WTC11 (cell line): ENCODE results near the gene USP47.

Experiments
- ATF1 ChIP-seq: sonication (generic); formaldehyde crosslinking; IDR thresholded peaks from 2 replicates; pipeline ENCODE4 v1.8.1; 2023; ENCODE audit warnings: mild to moderate bottlenecking, moderate library complexity, missing genetic modification reagents
- TCF7 ChIP-seq: sonication (generic); formaldehyde crosslinking; IDR thresholded peaks from 2 replicates; pipeline ENCODE4 v1.8.0; 2022; ENCODE audit warnings: mild to moderate bottlenecking, low read depth, missing genetic modification reagents, moderate library complexity
- USF2 ChIP-seq: sonication (generic); formaldehyde crosslinking; IDR thresholded peaks from 2 replicates; pipeline ENCODE4 v1.8.1; 2023; ENCODE audit warnings: mild to moderate bottlenecking, missing genetic modification reagents, moderate library complexity
- ZNF396 ChIP-seq: fragments of 250-450 bp; sonication (Bioruptor Pico); IDR thresholded peaks from 2 replicates; pipeline ENCODE4 v1.8.0; 2021; ENCODE audit warnings: mild to moderate bottlenecking, moderate library complexity, borderline replicate concordance
- TF ChIP-seq, protein P1 (sequence below): fragments of 200-600 bp; IDR thresholded peaks from 2 replicates; pipeline ENCODE4 v1.8.0; 2022; ENCODE audit warnings: antibody characterized with exemption
- TF ChIP-seq, protein P2 (sequence below): sonication (generic); formaldehyde crosslinking; IDR thresholded peaks from 2 replicates; pipeline ENCODE4 v1.8.1; 2023; ENCODE audit warnings: mild to moderate bottlenecking, missing genetic modification reagents, moderate library complexity

DNA sequence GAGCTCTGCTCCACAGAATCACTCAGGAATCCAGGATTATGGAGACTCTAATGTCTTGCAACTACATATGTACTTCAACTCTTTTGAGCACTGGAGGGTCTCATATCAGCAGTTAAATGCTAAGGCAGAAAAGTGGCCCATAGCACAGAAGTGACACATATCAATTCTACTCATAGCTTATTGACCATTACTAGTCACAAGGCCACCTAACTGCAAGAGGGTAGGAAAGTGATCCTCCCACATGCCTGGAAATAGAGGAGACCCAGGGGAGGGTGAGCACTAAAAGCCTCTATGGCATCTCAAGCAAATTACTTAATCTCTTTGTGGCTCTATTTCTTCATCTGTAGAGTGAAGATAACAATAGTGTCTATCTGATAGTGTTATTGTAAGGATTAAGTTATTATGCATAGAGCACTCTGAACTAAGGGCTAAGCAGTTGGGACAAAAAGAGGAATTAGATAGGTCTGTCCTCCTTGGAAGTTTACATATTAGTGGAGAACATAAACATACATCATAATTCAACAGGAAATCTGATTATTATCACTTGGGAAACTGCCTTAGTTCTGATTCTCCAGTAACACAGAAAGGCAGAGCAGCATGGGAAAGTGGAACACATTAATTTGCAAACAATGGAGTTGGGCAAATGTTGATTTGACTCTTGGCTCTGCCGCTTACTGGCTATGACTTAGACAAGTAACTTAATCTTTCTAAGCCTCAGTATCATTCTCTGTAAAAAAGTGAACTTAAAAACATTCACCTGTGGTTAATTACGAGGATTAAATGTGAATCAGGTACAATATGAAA lies 25.1 kb upstream of the USP47 start:
- TF ChIP-seq ATF1 (CRISPR knock-in tag) (no peak), USF2 (CRISPR knock-in tag) (no peak), ZNF396 (CRISPR knock-in tag) (no peak), TCF7 (CRISPR knock-in tag) (no peak)
- TF ChIP-seq, protein P1, sequence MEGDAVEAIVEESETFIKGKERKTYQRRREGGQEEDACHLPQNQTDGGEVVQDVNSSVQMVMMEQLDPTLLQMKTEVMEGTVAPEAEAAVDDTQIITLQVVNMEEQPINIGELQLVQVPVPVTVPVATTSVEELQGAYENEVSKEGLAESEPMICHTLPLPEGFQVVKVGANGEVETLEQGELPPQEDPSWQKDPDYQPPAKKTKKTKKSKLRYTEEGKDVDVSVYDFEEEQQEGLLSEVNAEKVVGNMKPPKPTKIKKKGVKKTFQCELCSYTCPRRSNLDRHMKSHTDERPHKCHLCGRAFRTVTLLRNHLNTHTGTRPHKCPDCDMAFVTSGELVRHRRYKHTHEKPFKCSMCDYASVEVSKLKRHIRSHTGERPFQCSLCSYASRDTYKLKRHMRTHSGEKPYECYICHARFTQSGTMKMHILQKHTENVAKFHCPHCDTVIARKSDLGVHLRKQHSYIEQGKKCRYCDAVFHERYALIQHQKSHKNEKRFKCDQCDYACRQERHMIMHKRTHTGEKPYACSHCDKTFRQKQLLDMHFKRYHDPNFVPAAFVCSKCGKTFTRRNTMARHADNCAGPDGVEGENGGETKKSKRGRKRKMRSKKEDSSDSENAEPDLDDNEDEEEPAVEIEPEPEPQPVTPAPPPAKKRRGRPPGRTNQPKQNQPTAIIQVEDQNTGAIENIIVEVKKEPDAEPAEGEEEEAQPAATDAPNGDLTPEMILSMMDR, result no peak
- TF ChIP-seq, protein P2, sequence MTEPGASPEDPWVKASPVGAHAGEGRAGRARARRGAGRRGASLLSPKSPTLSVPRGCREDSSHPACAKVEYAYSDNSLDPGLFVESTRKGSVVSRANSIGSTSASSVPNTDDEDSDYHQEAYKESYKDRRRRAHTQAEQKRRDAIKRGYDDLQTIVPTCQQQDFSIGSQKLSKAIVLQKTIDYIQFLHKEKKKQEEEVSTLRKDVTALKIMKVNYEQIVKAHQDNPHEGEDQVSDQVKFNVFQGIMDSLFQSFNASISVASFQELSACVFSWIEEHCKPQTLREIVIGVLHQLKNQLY (CRISPR knock-in tag), result no peak
